CD4-positive, alpha-beta memory T cell (primary cell): ENCODE results near the gene SMC1B. TPM values are rescaled to one million over a fixed set of nuclear protein-coding genes. Genes with fewer than 3 reads are reported as not detected.

Source experiments
- CTCF ChIA-PET: fragments of 350-600 bp; sonication (Branson Sonifier 250); formaldehyde crosslinking; loops from one replicate; lab custom pipeline; 2021; ENCODE audit warnings: inconsistent platforms; ENCODE audit not compliant: partially characterized antibody; lab: Charles Lee
- POLR2A ChIA-PET: fragments of 350-600 bp; sonication (Branson Sonifier 250); formaldehyde crosslinking; loops from one replicate; lab custom pipeline; 2021; ENCODE audit not compliant: partially characterized antibody; lab: Charles Lee
- DNase-seq, 5 donors: peaks; one replicate each; pipeline versions ENCODE4 v3.0.0 to v3.0.0-alpha.2; 2020 to 2022; ENCODE audit warnings: mixed read lengths in 1 of 5
- H3K27ac ChIP-seq: one replicate; pipeline ENCODE4 v1.7.0; 2013; ENCODE audit warnings: low read depth, low read length
- H3K27me3 ChIP-seq: 2 replicates; pipeline ENCODE4 v1.7.0; 2013; ENCODE audit warnings: mild to moderate bottlenecking, low read length, moderate library complexity; ENCODE audit not compliant: insufficient read depth
- H3K36me3 ChIP-seq: 2 replicates; pipeline ENCODE4 v1.7.0; 2013; ENCODE audit warnings: mild to moderate bottlenecking, low read length, moderate library complexity; ENCODE audit not compliant: insufficient read depth
- H3K4me1 ChIP-seq: 2 replicates; pipeline ENCODE4 v1.7.0; 2013; ENCODE audit warnings: mild to moderate bottlenecking, low read length, moderate library complexity; ENCODE audit not compliant: insufficient read depth
- H3K4me3 ChIP-seq, 2 donors: one replicate each; pipeline ENCODE4 v1.7.0; 2013; ENCODE audit warnings: low read length in 2 of 2, mild to moderate bottlenecking in 1 of 2
- H3K9me3 ChIP-seq, 2 donors: one replicate each; pipeline ENCODE4 v1.7.0; 2013; ENCODE audit warnings: low read length in 2 of 2, control low read depth in 1 of 2; ENCODE audit not compliant: control insufficient read depth in 1 of 2
- H3K27ac Mint-ChIP-seq, 7 donors: one replicate each; pipeline ENCODE4 v1.8.0; 2020 to 2021; ENCODE audit warnings: mixed read lengths in 7 of 7, mild to moderate bottlenecking in 6 of 7, inconsistent platforms in 3 of 7, moderate library complexity in 3 of 7
- H3K27me3 Mint-ChIP-seq, 2 donors: one replicate each; pipeline ENCODE4 v1.8.0; 2020 to 2021; ENCODE audit warnings: mixed read lengths in 2 of 2
- H3K36me3 Mint-ChIP-seq, 2 donors: one replicate each; pipeline ENCODE4 v1.8.0; 2020 to 2021; ENCODE audit warnings: mixed read lengths in 2 of 2, inconsistent platforms in 1 of 2, mild to moderate bottlenecking in 1 of 2
- H3K4me1 Mint-ChIP-seq, 4 donors: one replicate each; pipeline ENCODE4 v1.8.0; 2020 to 2021; ENCODE audit warnings: mixed read lengths in 4 of 4, mild to moderate bottlenecking in 1 of 4
- H3K4me3 Mint-ChIP-seq, 8 donors: one replicate each; pipeline ENCODE4 v1.8.0; 2020 to 2021; ENCODE audit warnings: mixed read lengths in 8 of 8, mild to moderate bottlenecking in 7 of 8, moderate library complexity in 6 of 8, inconsistent platforms in 3 of 8
- H3K9me3 Mint-ChIP-seq, 8 donors: one replicate each; pipeline ENCODE4 v1.8.0; 2020 to 2021; ENCODE audit warnings: mixed read lengths in 8 of 8, mild to moderate bottlenecking in 5 of 8, inconsistent platforms in 3 of 8, moderate library complexity in 1 of 8
- intact Hi-C: fragments of 100-400 bp; cut with micrococcal nuclease; formaldehyde crosslinking; loops from one replicate; pipeline ENCODE4 v1.15.1; 2023
- polyA plus RNA-seq, 2 donors: library from polyadenylated mRNA; unstranded; fragments of 300-500 nt; fragmentation: Illumina TruSeq; gene quantifications; one replicate each; pipeline ENCODE4 v1.2.3, GENCODE V29; 2021
- total RNA-seq, 2 experiments: library from RNA; stranded (reverse); gene quantifications; one replicate each; pipeline ENCODE4 v1.2.3, GENCODE V29; 2021

Gene SMC1B
- total and polyA plus RNA-seq, 4 experiments from 2014 or later, result 0.08 TPM; not detected in 3

DNA sequence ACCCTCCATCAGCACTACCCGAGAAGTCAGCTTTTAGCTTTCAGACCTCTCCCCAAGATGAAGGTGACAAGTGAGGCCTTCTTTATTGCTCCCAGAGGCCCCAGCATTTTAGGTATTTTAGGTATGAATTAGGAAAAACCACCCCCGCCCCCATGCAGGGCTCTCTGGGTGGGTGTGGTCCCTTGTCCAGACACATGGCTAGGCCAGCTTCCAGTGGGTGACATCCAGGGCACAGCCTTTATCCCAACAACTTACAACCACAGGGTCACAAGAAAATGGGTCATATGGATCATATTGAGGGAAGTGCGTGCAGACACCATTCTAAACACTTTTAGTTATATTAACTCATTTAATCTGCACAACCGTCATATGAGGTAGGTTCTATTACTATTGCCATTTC is 42.2 kb upstream of the SMC1B start:
- H3K36me3 Mint-ChIP-seq, result no peaks in the 10 kb centered on the region
- H3K27me3 Mint-ChIP-seq, result peaks cover 5 to 6% of the 10 kb centered on the region in 2 donors
- peaks cover 0 to 2% (median 0%) of the 10 kb centered on the region in 8 donors for H3K9me3 Mint-ChIP-seq
- no peak for DNase-seq
- Histone ChIP-seq H3K9me3 (no peaks in the 10 kb centered on the region), H3K27ac (no peak overlapping the region), H3K27me3 (no peaks in the 10 kb centered on the region), H3K36me3 (no peaks in the 10 kb centered on the region), H3K4me1 (no peaks in the 10 kb centered on the region), H3K4me3 (no peak overlapping the region)
- intact Hi-C loops, result no loop called here
- ChIA-PET POLR2A (no interaction called here), CTCF (no interaction called here)
- H3K4me1 Mint-ChIP-seq, result no peaks in the 10 kb centered on the region
- no peak overlapping the region for H3K27ac Mint-ChIP-seq
- H3K4me3 Mint-ChIP-seq, result no peak overlapping the region

DNA sequence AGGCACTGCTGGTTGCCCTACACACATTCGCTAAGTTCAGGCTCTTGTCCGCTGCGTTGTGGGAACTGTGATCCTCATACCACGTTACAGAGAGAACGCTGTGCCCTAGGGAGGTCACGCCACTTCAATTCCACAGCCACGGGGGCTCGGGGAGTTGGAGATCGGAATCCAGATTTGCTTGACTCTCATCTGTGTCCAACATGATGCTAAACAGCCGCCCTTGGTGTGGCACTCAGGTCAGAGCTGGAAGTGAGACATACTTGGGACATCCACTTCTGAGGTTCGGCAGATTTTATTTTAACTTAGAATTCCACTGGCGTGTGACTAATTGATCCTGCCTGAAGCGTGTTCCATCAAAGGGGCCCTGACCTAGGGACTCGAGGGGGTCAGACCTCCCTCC is 41.8 kb upstream of the SMC1B start:
- no peak overlapping the region for H3K4me3 ChIP-seq
- H3K4me1 ChIP-seq, result no peaks in the 10 kb centered on the region
- no peak for DNase-seq
- Mint-ChIP-seq H3K4me1 (no peaks in the 10 kb centered on the region), H3K4me3 (no peak overlapping the region), H3K27ac (no peak overlapping the region), H3K9me3 (peaks cover 0 to 2% (median 0%) of the 10 kb centered on the region in 8 donors), H3K27me3 (peaks cover 5 to 6% of the 10 kb centered on the region in 2 donors), H3K36me3 (no peaks in the 10 kb centered on the region)
- H3K27ac ChIP-seq, result no peak overlapping the region
- no peaks in the 10 kb centered on the region for H3K36me3 ChIP-seq
- POLR2A ChIA-PET, result no interaction called here
- no peaks in the 10 kb centered on the region for H3K27me3 ChIP-seq
- CTCF ChIA-PET, result no interaction called here
- intact Hi-C loops, result no loop called here
- H3K9me3 ChIP-seq, result no peaks in the 10 kb centered on the region

GRCh38 chr22:45454275-45454674 is 40.9 kb upstream of the SMC1B start:
- Histone ChIP-seq H3K9me3 (no peaks in the 10 kb centered on the region), H3K4me1 (no peaks in the 10 kb centered on the region), H3K27me3 (no peaks in the 10 kb centered on the region), H3K4me3 (no peak overlapping the region), H3K27ac (no peak overlapping the region), H3K36me3 (no peaks in the 10 kb centered on the region)
- CTCF ChIA-PET, result no interaction called here
- no peaks in the 10 kb centered on the region for H3K36me3 Mint-ChIP-seq
- H3K27me3 Mint-ChIP-seq, result peaks cover 3 to 6% of the 10 kb centered on the region in 2 donors
- no peak overlapping the region for H3K4me3 Mint-ChIP-seq
- no peaks in the 10 kb centered on the region for H3K4me1 Mint-ChIP-seq
- POLR2A ChIA-PET, result no interaction called here
- no peak for DNase-seq
- H3K9me3 Mint-ChIP-seq, result peaks cover 0 to 2% (median 0%) of the 10 kb centered on the region in 8 donors
- intact Hi-C loops, result no loop called here
- H3K27ac Mint-ChIP-seq, result no peak overlapping the region

DNA sequence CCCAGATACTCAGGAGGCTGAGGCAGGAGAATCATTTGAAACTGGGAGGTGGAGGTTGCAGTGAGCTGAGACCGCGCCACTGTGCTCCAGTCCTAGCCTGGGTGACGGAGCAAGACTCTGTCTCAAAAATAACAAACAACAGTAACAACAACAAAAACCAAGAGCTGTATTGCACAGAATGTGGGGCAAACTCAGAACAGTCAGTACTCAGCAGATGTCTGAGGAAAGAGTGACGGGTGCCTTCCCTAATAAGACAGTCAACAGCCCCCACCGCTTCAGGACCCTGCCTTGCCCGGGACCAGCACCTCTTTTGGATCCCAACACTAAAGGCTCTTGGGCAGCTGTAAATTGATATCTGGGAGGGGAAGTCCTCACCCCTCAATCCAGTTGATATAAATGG is 40.4 kb upstream of the SMC1B start:
- CTCF ChIA-PET, result no interaction called here
- Histone ChIP-seq H3K4me1 (no peaks in the 10 kb centered on the region), H3K27ac (no peak overlapping the region), H3K27me3 (no peaks in the 10 kb centered on the region), H3K36me3 (no peaks in the 10 kb centered on the region), H3K4me3 (no peak overlapping the region), H3K9me3 (no peaks in the 10 kb centered on the region)
- no peak for DNase-seq
- POLR2A ChIA-PET, result no interaction called here
- Mint-ChIP-seq H3K4me3 (no peak overlapping the region), H3K9me3 (peaks cover 0 to 2% (median 0%) of the 10 kb centered on the region in 8 donors), H3K27ac (no peak overlapping the region), H3K36me3 (no peaks in the 10 kb centered on the region), H3K4me1 (no peaks in the 10 kb centered on the region), H3K27me3 (peaks cover 3 to 6% of the 10 kb centered on the region in 2 donors)
- intact Hi-C loops, result no loop called here

DNA sequence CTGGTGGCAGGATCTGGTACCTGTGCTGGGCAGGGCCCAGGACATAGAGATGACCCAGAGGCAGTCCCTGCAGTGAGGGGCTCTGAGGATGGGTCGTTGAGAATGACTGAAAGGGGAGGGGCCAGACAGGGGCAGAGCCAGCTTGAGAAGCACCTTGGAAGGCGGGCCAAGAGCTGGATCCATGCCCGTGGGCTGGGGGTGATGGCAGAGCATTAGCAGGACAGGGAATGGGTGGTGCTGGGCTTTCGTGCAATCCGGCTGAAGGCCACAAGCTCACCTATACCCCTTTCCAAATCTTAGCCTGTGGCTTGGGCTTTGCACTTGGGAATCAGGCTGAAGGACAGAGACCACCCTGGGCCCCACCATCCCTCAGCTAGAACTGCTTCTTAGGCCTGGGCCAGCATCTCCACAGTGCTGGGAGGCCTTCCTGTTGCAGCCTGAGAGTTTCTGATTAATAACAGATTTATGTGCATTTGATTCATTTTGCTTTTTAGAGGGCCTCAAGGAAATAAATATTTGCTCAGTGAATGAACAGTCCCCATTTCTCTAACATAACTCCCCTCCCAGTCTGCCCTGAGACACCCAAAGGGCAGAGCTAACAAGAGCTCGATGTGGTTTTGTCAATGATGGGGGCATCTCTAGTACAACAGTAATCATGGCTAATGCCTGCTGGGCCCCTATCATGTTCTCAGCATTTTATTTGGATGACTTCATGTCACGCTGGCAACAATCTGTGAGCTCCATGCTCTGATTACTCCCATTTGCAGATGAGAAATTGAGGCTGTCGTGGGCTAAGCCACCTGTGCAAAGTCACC is 39.4 kb upstream of the SMC1B start:
- Histone ChIP-seq H3K36me3 (no peaks in the 10 kb centered on the region), H3K27ac (no peak overlapping the region), H3K4me1 (no peaks in the 10 kb centered on the region), H3K9me3 (no peaks in the 10 kb centered on the region), H3K4me3 (no peak overlapping the region), H3K27me3 (no peaks in the 10 kb centered on the region)
- Mint-ChIP-seq H3K27ac (no peak overlapping the region), H3K4me1 (no peaks in the 10 kb centered on the region), H3K27me3 (peaks cover 3 to 6% of the 10 kb centered on the region in 2 donors), H3K9me3 (peaks cover 0 to 2% (median 0%) of the 10 kb centered on the region in 8 donors), H3K4me3 (no peak overlapping the region), H3K36me3 (no peaks in the 10 kb centered on the region)
- ChIA-PET POLR2A (no interaction called here), CTCF (interaction anchor here (1.2 kb wide), 1 partner anchor 11 kb away, joined by 3 read pairs; no protein-coding TSS in a partner anchor)
- intact Hi-C loops, result no loop called here
- DNase-seq, result no peak

GRCh38 chr22:45451972-45452371 is 38.6 kb upstream of the SMC1B start:
- Mint-ChIP-seq H3K9me3 (peaks cover 0 to 2% (median 0%) of the 10 kb centered on the region in 8 donors), H3K4me3 (no peak overlapping the region), H3K27me3 (peaks cover 1 to 6% of the 10 kb centered on the region in 2 donors), H3K36me3 (no peaks in the 10 kb centered on the region), H3K4me1 (no peaks in the 10 kb centered on the region), H3K27ac (no peak overlapping the region)
- no peaks in the 10 kb centered on the region for H3K27me3 ChIP-seq
- no peak overlapping the region for H3K27ac ChIP-seq
- ChIA-PET CTCF (interaction anchor here (1.2 kb wide), 1 partner anchor 10 kb away, joined by 3 read pairs; no protein-coding TSS in a partner anchor), POLR2A (no interaction called here)
- H3K4me1 ChIP-seq, result no peaks in the 10 kb centered on the region
- intact Hi-C loops, result no loop called here
- no peaks in the 10 kb centered on the region for H3K9me3 ChIP-seq
- DNase-seq, result no peak
- H3K36me3 ChIP-seq, result no peaks in the 10 kb centered on the region
- no peak overlapping the region for H3K4me3 ChIP-seq

- intact Hi-C loops, result no loop called here
- H3K36me3 Mint-ChIP-seq, result no peaks in the 10 kb centered on the region
Measured at GRCh38 chr22:45450921-45451651, 37.7 kb upstream of the SMC1B start.

More at GRCh38 chr22:45450921-45451651, 37.7 kb upstream of the SMC1B start:
- H3K27me3 ChIP-seq, result no peaks in the 10 kb centered on the region
- Mint-ChIP-seq H3K4me1 (no peaks in the 10 kb centered on the region), H3K27ac (no peak overlapping the region), H3K4me3 (no peak overlapping the region), H3K9me3 (no peaks in the 10 kb centered on the region), H3K27me3 (peaks cover 0 to 6% of the 10 kb centered on the region in 2 donors)
- POLR2A ChIA-PET, result no interaction called here
- H3K4me1 ChIP-seq, result no peaks in the 10 kb centered on the region
- CTCF ChIA-PET, result no interaction called here
- no peaks in the 10 kb centered on the region for H3K9me3 ChIP-seq
- H3K36me3 ChIP-seq, result no peaks in the 10 kb centered on the region
- no peak for DNase-seq
- H3K27ac ChIP-seq, result no peak overlapping the region
- H3K4me3 ChIP-seq, result no peak overlapping the region
